NCI-H774 (cell line): ENCODE data around the gene DAB2IP.

ENCODE experiments used
- DNase-seq: peaks from one replicate; lab custom pipeline; 2025; lab: John Stamatoyannopoulos, UW

DAB2IP gene

GRCh38 chr9:121744687-121745395 lies 93.4 kb downstream of the DAB2IP start:
- no peak for DNase-seq

- DNase-seq: no peak
Measured at GRCh38 chr9:121745396-121745695, 93.9 kb downstream of the DAB2IP start.

GRCh38 chr9:121746411-121746810 lies 95.0 kb downstream of the DAB2IP start:
- no peak for DNase-seq

GRCh38 chr9:121746866-121747265 lies 95.4 kb downstream of the DAB2IP start:
- no peak for DNase-seq

GRCh38 chr9:121748074-121748473 lies 96.6 kb downstream of the DAB2IP start:
- no peak for DNase-seq

GRCh38 chr9:121748727-121749423 lies 97.4 kb downstream of the DAB2IP start:
- DNase-seq: no peak

- DNase-seq: no peak
Measured at GRCh38 chr9:121749614-121750013, 98.2 kb downstream of the DAB2IP start.

- DNase-seq: peak; percentile 23
Measured at GRCh38 chr9:121750259-121750714, 98.9 kb downstream of the DAB2IP start.

- DNase-seq: no peak
Measured at GRCh38 chr9:121750715-121751623, 99.5 kb downstream of the DAB2IP start.

GRCh38 chr9:121751686-121752445 lies 100.4 kb downstream of the DAB2IP start:
- DNase-seq: no peak

GRCh38 chr9:121752929-121753328 lies 101.5 kb downstream of the DAB2IP start:
- DNase-seq: no peak

GRCh38 chr9:121753802-121754654 lies 102.6 kb downstream of the DAB2IP start:
- DNase-seq: no peak

GRCh38 chr9:121754655-121755436 lies 103.4 kb downstream of the DAB2IP start:
- DNase-seq: no peak

- no peak for DNase-seq
Measured at GRCh38 chr9:121755581-121755980, 104.1 kb downstream of the DAB2IP start.

- no peak for DNase-seq
Measured at GRCh38 chr9:121756474-121757280, 105.2 kb downstream of the DAB2IP start.

- DNase-seq: no peak
Measured at GRCh38 chr9:121757281-121757585, 105.8 kb downstream of the DAB2IP start.

- no peak for DNase-seq
Measured at GRCh38 chr9:121758693-121759092, 107.3 kb downstream of the DAB2IP start.

GRCh38 chr9:121759996-121760395 lies 108.6 kb downstream of the DAB2IP start:
- no peak for DNase-seq

- DNase-seq: no peak
Measured at GRCh38 chr9:121760571-121760970, 109.1 kb downstream of the DAB2IP start.

- no peak for DNase-seq
Measured at GRCh38 chr9:121763131-121763530, 111.7 kb downstream of the DAB2IP start.
